Uterus (tissue), 4 donors: Measurements from ENCODE around the gene ELOVL2. TPM values are rescaled to one million over a fixed set of nuclear protein-coding genes. Genes with fewer than 3 reads are reported as not detected.

ENCODE experiments used
- DNase-seq, 2 donors: peaks; one replicate each; pipeline ENCODE4 v3.0.0-alpha.2; 2019 to 2020
- H3K27ac ChIP-seq, 2 donors: fragments of 200-600 bp; sonication (generic); 1 replicate in 1 of 2; 2 replicates in 1 of 2; pipeline ENCODE4 v1.5.1; 2016 to 2018
- H3K27me3 ChIP-seq, 2 donors: fragments of 200-600 bp; sonication (generic); one replicate each; pipeline ENCODE4 v1.5.1; 2018 to 2019; ENCODE audit warnings: control low read depth in 1 of 2
- H3K36me3 ChIP-seq, 2 donors: fragments of 200-600 bp; sonication (generic); one replicate each; pipeline ENCODE4 v1.5.1; 2019; ENCODE audit warnings: control low read depth in 1 of 2
- H3K4me1 ChIP-seq, 2 donors: fragments of 200-600 bp; sonication (generic); one replicate each; pipeline ENCODE4 v1.5.1; 2018 to 2019; ENCODE audit warnings: control low read depth in 1 of 2
- H3K4me3 ChIP-seq, 2 donors: fragments of 200-600 bp; sonication (generic); 1 replicate in 1 of 2; 2 replicates in 1 of 2; pipeline ENCODE4 v1.5.1; 2018 to 2019; ENCODE audit warnings: mild to moderate bottlenecking in 1 of 2
- H3K9me3 ChIP-seq, 2 donors: fragments of 200-600 bp; sonication (generic); one replicate each; pipeline ENCODE4 v1.5.1; 2019; ENCODE audit warnings: control low read depth in 1 of 2
- POLR2A ChIP-seq, 2 donors: fragments of 450-650 bp; IDR thresholded peaks; one replicate each; pipeline ENCODE4 v1.6.1; 2016; ENCODE audit warnings: antibody characterized with exemption in 2 of 2, mild to moderate bottlenecking in 1 of 2, moderate library complexity in 1 of 2
- intact Hi-C: fragments of 100-400 bp; cut with DNase I; formaldehyde crosslinking; loops from one replicate; pipeline ENCODE4 v1.15.1; 2023; ENCODE audit warnings: low total_unique reads
- total RNA-seq, 4 donors: library from RNA; depleted of rRNA in 3 of 4; stranded (reverse); fragments of >200 nt in 3 of 4; gene quantifications; one replicate each; pipeline versions ENCODE4 v1.1.0 to v1.2.4, GENCODE V29; 2014 to 2023
- TF ChIP-seq, protein P1 (sequence below), 4 experiments: fragments of 200-600 bp in 2 of 4; fragments of 450-650 bp in 2 of 4; sonication (generic) in 2 of 4; IDR thresholded peaks; one replicate each; pipeline ENCODE4 v1.5.1; 2016 to 2019; ENCODE audit warnings: antibody characterized with exemption in 4 of 4, mild to moderate bottlenecking in 2 of 4, moderate library complexity in 1 of 4
- donor health status: DM: yes; HTN: yes; CAD: no.

The ELOVL2 gene
- total RNA-seq, 4 donors from 2014 or later, result 0.09 to 3.5 TPM; not detected in 2

DNA sequence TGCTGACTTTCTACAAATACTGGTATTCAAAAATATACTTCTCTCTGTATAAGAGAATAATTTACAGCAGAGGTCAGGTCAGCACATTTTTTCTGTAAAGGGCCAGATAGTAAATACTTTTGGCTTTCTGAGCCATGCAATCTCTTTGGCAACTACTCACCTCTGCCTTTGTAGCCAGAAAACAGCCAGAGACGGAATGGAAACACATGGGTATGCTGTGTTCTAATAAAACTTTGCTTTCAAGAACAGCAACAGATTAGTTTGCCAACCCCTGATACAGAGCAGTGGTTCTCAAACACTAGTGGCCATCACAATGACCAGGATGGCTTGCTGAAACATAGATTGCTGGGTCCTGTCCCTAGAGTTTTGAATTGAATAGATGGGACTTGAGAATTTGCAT, 111.0 kb downstream of the ELOVL2 start:
- Histone ChIP-seq H3K4me3 (no peak overlapping the region), H3K27ac (no peak overlapping the region), H3K27me3 (no peaks in the 10 kb centered on the region), H3K9me3 (no peaks in the 10 kb centered on the region), H3K36me3 (no peaks in the 10 kb centered on the region), H3K4me1 (no peaks in the 10 kb centered on the region)
- DNase-seq, result no peak
- TF ChIP-seq POLR2A (IDR thresholded peaks at IDR 0.05), result no peak
- TF ChIP-seq, protein P1, sequence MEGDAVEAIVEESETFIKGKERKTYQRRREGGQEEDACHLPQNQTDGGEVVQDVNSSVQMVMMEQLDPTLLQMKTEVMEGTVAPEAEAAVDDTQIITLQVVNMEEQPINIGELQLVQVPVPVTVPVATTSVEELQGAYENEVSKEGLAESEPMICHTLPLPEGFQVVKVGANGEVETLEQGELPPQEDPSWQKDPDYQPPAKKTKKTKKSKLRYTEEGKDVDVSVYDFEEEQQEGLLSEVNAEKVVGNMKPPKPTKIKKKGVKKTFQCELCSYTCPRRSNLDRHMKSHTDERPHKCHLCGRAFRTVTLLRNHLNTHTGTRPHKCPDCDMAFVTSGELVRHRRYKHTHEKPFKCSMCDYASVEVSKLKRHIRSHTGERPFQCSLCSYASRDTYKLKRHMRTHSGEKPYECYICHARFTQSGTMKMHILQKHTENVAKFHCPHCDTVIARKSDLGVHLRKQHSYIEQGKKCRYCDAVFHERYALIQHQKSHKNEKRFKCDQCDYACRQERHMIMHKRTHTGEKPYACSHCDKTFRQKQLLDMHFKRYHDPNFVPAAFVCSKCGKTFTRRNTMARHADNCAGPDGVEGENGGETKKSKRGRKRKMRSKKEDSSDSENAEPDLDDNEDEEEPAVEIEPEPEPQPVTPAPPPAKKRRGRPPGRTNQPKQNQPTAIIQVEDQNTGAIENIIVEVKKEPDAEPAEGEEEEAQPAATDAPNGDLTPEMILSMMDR (IDR thresholded peaks at IDR 0.05), result no peak
- intact Hi-C loops, result no loop called here

Other genes with a start within 250 kb of the ELOVL2 start
- gene MAK, start 205.8 kb downstream of the ELOVL2 start, total RNA-seq, result 1 to 10 TPM in 1 of 4 donors, under 1 TPM in 1, not detected in 2; 0.97 to 1.8 TPM
- gene GCM2, start 162.3 kb downstream of the ELOVL2 start, total RNA-seq, result not detected
- gene SYCP2L, start 157.3 kb downstream of the ELOVL2 start, total RNA-seq, result 1 to 10 TPM in 2 of 4 donors, under 1 TPM in 1, not detected in 1; under 0.01 to 4.9 (median 3.5) TPM
- gene SMIM13, start 49.5 kb upstream of the ELOVL2 start, total RNA-seq, result 10 to 100 TPM in 2 of 4 donors, 1 to 10 TPM in 2; 4.4 to 25.2 (median 11.4) TPM
- gene ERVFRD-1, start 67.4 kb upstream of the ELOVL2 start, total RNA-seq, result under 1 TPM in 2 of 4 donors, not detected in 2; 0.14 to 0.21 TPM
- 10 to 100 TPM; 36.2 to 99.1 (median 70.2) TPM for gene NEDD9, start 188.4 kb upstream of the ELOVL2 start, total RNA-seq